Forelimb muscle (tissue), 1 donor: ENCODE data around the gene DCP1B. TPM values are rescaled to one million over a fixed set of nuclear protein-coding genes. Genes with fewer than 3 reads are reported as not detected.
"Not testable (repeated sequence)": the region's sequence is repeated elsewhere in the genome, so short reads cannot be mapped to it uniquely, and the experiment has no call there.

ENCODE experiments used
- DNase-seq: peaks from one replicate; pipeline ENCODE4 v3.0.0-alpha.2; 2013; ENCODE audit warnings: low read depth
- polyA plus RNA-seq: library from polyadenylated mRNA; unstranded; fragments of 120-200 nt; gene quantifications from one replicate; pipeline ENCODE4 v1.2.1, GENCODE V29; 2013; ENCODE audit not compliant: insufficient read length

DCP1B gene
- polyA plus RNA-seq, 1 donor, result 13.8 TPM

DNA sequence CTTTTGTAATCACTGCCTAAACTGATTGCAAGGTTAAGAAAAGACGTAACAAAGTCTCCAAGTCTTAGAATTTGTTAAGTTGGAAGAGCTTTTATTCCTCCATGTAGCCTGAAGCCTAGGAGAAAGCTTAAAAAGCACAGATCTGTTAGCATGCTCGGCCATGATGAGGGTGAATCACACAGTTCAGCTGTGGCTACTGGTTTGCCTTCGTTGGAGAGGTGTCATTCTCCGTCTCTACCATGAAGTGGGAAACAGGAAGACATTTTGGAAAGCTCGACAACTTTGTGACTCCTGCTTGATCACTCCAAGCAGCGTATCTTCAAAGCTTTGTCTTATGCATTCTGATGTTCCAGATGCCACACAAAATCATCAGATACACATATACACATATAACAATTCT lies 27.1 kb downstream of the DCP1B start:
- no peak for DNase-seq

DNA sequence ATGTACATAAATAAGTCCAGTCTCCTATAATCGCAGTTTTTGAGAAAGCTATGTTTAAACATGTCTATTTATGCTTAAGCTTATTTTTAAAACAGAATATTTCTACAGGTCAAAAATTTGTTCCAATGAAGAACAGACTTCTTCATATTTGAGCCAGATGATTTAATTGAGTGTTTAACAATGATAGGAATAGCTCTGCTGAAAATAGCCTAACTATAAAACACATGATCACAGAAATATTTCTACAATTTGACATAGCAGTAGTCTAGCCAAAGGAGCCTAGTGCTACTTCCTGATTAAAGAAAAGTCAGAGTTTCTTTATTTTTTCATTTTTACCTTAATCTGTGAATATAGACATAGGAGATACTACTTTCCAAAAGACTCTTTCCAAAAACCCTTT lies 29.4 kb downstream of the DCP1B start:
- DNase-seq, result no peak

DNA sequence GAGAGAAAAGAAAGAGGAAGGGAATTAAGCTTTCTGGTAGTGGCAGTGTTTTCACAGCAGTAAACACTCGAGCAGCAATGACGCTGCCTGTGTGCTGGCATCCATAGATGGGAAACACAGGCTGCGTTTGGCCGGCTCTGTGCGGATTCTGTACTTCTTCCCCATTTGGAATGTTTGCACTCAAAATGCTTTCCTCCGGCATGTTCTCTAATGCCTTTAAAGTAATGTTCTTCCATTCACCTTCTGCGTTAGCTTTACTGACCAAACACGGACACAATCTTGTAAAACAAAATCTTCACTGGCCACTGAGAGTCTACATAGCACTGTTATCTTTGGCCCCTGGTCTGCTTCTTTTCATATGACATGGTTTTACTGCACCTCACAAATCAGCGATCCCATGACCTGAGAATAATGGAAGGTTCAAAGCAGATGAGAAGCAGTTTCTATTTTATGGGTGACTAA lies 31.4 kb downstream of the DCP1B start:
- peak; percentile 14 for DNase-seq

DNA sequence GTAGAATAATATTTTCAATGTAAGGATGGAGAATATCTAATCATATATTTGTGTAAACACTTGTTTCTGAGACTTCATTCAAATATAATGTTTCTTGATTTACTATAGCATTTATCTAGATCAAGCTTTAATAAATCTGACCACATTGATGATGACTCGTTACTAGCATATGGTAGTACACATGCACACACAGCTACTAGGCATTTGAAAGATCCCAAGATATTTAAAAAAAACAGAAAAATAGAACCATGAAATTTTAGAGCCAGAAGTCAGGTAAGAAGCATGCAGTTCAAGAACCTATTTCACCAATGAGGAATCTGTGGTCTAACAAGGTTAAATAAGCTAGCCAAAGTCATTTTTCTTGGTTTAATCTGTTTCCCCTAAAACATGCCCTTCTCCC lies 32.0 kb downstream of the DCP1B start:
- DNase-seq, result no peak

DNA sequence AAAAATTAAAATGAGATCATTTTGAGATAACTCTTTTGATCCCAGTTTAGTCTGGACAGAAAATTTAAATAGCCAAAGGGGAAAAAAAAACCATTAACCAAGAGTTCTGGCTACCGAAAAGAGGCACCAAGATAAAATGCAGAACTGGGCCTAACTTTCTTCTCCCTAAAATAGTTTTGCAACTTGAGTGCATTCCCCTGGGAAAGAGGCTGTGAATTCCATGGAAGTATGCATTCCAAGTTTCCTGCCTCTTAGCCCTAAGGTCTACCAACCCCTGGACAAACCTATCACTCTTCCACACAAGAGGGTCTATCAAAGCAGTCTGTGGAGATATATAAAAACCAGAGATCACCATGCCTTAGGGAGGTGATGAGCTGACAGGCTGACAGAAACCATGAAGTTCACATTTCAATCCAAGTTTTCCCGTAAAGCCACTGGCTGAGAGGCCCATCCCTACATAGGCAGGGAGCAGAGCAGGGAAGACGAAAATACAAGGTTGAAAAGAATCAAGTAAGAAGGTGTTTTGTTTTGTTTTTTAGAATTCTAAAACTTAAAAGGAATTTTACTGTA lies 33.8 kb downstream of the DCP1B start:
- DNase-seq, result no peak

DNA sequence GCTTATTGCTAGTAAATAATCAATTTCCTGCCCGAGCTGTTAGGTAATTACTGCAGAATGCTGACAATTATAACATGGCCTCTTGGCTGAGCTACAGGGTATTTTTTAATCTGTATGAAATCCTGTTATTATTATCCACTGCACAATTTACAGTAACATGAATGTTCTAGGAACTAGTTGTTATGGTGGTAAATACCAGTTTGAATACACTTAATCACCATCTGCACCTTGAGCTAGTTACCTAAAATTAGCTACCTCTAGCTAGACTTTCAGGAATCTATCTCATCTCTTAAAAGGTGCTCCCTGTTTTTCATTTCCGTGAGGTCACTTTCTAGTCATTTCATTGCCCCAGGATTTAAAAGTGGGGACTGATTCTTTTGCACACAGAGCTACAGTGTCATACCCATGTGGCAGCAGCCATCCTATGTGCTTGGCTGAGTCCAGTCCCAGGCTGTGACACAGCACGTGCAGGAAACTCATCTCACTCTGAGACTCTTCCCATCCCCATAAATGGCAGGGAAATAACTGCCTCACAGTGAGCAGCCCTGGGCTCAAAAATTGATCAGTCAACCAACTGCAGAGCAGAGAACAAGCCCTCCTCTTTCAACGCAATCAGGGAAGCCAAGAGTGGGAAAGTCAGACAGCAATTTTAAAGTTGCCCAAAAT lies 37.6 kb downstream of the DCP1B start:
- no peak for DNase-seq

DNA sequence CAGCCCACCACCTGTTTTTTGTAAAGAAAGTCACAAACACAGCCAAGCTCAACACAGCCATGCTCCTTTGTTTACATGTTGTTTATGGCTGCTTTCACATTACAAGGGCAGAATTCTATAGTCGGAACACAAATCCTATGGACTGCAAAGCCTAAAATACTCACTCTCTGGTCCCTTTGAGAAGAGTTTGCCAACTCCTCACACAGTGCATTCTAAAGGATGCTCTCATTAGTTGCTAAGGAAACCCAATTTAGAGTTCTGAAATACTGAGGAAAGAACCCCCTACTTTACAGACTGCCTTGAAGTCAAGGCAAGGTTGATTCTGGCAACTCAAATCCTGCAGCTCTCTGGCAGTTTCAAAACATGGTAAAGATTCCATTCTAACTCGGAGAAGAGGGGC lies 38.3 kb downstream of the DCP1B start:
- DNase-seq, result no peak

DNA sequence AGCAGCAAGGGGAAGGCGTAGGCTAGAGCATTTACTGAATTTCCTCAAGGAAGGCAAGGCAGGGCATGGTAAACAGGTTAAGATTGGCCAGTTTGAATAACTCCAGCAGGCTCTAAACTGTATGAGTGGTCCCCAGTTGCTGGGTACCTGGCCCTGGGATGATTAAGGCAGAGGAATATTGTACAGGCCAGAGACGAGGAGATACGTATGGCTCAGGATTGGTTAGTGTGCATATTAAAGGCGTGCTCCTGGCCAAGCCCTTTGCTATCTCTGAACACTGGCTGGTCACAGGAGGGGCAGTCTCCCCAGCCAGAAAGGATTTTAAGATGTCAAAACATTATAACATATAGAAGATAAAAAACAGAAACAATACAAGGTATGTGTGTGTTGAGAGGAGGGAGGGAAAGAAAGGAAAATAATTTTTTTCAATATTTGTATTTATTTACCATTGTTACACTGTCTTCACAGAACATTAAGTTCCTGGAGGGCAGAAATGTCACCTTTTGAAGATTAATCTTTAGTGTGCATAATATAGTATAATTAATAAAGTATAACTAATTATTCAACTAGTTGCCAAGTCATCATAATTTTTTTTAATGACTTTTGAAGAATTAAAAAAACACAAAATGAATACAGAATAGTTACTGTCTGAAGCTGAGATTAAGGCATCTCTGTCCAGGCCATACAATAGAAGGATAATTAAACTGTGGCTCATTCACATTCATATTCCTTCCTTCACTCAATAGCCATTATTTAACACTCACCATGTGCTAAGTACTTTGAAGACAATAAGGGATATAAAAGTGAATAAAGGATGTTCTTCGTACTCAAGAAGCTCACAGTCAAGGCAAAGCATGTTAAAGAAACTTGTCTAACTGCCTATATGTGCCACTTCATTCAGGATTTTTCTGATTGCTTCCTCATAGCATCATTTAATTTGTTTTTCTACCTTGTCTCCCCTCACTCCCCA lies 41.9 kb downstream of the DCP1B start:
- DNase-seq, result no peak

DNA sequence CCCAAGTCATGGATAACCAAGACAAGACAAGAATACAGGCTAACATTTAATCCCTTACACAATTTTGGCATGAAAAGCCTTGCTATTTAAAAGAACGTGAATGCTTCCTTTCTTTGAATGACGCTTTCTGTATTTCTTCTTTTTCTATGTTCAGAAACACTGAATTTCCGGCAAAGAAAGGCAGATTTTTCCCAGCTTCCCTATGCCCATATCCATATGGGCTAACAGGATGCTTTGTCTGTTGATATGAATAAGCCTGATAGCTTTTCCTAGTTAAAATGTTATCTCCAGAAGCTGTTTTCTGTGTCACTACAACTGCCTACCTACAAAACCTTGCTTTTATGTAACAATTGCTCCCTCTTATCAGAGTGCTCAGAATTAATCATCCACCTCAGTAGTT lies 47.5 kb downstream of the DCP1B start:
- no peak for DNase-seq

DNA sequence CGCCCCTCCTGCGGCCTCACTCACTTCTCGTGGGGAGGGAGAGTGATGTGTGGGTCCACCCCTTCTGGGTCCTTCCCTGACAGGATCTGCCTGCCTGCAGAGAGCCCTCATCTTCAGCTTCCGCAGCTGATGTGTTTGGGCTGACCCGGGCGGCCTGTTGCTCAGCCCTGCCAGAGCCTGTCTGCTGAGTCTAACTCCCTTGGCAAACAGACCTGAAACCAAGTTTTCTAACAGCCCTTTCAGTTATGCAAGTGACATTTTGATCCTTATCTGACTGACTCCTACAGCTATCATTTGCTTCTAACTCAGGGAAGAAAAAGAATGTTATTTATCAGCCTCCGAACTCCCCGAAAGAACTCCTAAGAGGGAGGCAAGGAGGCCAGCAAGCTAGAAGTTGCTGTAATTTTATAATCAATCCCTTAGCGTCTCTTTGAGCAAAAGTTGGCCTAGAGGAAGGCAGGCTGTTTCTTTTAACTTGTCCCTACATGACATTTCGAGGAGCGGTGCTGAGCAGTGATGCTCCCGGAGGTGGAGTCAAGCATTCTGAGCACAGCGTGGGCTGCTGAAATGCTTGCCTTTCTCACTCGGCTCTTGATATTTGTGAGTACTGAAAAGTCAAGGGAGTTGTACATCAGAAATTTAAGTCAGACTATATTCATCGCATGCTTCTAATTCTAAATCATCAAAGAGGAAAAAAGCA lies 54.3 kb downstream of the DCP1B start:
- no peak for DNase-seq

DNA sequence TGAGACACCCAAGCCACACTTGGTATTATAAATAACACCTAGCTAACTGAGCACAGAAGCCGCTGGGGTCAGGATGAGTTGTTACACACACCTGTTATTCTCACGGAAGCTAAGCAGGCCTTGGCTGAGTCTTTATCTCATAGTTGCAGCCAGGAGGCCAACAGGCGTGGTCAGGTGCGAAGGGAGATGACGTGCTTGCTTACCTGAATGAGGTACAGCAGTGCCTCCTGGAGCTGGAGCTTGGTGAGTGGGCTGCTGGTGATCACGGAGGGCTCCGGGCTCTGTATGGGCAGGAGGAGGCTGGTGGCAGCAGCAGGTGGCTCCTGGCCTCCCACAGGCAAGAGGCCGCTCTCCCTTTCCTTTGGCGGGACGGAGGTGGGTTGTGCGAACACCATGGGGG lies 55.4 kb downstream of the DCP1B start:
- no peak for DNase-seq

DNA sequence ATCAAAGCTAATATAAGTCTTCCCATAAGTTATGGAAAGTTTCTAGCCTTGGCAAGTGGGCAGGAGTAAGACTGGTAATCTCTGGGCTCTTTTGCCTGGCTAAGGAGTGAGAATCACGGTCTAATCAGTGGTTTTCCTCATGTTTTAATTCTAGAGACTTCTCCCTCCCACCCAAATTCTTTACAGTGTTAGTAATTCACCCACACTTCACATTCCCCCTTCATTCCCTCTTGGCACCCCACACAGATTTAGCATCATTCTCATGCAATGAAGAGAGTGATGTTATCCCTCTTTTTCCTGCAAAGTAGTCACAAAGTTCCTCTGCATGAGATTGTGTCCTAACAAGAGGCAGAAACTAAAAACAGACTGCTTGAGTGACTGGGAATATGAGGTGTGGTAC lies 57.2 kb downstream of the DCP1B start:
- DNase-seq, result no peak

DNA sequence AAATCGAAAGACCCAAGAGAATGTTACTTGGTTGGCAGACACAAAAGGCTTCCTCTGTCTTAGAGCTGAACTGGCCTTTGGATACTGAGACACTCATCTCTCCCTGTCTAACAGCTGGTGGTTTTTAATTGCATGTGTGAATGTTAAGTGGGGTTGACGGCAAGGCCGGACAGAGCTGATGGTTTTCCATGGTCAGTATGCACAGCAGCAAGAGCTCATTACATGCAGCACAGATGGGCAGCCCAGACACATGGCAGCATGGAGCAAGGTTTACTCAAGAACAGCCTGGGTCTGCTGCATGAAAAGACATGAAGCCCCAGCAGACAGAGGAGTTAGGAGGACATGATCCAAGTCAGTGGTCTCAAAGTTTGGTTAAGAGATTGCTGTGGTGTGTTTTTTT lies 58.0 kb downstream of the DCP1B start:
- no peak for DNase-seq

DNA sequence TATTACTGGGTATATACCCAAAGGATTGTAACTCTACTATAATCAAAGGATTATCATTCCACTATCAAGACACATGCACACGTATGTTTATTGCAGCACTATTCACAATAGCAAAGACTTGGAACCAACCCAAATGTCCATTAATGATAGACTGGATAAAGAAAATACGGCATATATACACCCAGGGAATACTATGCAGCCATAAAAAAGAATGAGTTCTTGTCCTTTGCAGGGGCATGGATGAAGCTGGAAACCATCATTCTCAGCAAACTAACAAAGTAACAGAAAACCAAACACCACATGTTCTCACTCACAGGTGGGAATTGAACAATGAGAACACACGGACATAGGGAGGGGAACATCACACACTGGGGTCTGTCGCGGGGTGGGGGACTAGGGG lies 58.8 kb downstream of the DCP1B start:
- not testable (repeated sequence) for DNase-seq

DNA sequence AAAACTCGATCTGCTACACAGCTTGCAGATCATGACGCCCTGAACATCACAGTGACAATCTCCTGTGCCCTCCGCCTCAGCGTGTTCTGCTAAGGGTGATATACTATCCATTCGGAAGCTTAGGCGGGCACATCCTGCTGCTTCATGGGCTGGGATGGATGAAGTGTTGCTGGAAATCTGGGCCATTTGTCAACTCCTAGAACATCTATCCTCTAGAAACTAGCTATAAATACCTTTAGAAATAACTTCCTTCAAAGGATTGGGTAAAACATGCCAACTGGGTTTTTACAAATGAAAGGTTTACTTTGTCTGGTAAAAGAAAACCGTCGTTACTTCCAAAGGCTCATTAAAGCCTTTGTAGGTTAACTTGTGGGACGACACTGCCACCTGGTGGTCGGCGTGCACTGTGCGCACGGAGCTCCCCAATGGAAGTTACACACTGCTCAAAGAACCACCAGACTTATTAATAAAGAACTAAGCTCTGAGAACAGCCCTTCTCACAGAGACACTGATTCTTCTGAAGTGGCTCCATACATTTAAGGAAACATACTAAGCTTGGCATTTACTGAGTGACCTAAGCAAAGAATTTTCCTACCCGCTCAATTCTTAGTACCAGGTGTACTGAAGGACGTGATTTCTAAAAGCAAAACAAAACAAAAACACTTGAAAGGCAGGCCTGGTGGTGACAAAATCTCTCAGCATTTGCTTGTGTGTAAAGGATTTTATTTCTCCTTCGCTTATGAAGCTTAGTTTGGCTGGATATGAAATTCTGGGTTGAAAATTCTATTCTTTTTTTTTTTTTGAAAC lies 64.3 kb downstream of the DCP1B start:
- peak; percentile 40 for DNase-seq

DNA sequence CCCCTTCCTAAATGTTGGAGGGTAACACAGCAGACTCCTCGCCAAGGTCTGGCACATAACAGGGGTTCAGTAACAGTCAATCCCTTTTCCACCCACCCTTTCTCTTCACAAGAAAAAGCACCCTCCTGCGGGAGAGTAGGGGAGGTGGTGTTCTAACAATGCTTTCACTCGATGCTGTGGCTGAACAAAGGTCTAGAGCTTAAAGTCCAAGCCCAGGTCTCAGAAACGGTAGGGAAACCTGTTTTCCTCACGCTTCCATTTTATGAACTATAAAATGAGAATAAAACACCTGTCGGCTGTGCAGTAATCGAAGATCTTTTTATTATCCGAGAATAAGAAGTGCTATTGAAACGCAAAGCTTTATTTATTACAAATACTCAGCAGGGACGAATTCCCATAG lies 64.9 kb downstream of the DCP1B start:
- DNase-seq, result no peak

DNA sequence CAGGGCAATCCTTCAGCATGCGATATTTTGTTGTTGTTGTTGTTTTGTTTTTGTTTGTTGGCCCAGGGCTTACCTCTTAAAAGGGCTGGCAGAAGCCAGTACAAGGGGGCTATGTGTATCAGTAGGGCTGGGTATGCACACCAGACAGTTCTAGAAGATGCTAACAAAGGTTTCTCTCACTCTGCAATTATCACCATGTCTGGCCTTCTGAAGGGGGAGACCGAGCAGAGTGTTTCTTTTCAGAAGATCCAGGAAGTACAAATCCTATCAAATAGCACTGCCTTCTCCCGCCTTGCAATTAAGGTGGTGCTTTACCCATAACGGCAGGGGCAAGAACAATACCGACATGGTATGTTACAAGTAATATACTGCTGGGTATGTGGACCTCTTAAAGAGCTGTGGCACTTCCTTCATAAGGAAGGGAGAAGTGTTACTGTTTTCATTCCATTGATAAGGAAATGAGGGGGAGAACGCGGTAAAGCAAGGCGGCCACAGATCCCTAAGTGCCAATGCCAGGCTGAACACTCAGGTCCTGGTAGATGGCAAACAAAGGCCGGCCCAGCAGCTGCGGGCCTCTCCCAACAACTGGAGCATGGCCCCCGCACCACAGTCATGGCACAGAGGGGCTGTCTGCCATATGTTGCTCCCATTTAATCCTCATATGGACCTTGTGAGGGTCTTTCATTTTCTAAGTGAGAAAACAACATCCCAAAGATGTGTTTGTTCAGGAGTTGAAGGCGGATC lies 66.6 kb downstream of the DCP1B start:
- no peak for DNase-seq

DNA sequence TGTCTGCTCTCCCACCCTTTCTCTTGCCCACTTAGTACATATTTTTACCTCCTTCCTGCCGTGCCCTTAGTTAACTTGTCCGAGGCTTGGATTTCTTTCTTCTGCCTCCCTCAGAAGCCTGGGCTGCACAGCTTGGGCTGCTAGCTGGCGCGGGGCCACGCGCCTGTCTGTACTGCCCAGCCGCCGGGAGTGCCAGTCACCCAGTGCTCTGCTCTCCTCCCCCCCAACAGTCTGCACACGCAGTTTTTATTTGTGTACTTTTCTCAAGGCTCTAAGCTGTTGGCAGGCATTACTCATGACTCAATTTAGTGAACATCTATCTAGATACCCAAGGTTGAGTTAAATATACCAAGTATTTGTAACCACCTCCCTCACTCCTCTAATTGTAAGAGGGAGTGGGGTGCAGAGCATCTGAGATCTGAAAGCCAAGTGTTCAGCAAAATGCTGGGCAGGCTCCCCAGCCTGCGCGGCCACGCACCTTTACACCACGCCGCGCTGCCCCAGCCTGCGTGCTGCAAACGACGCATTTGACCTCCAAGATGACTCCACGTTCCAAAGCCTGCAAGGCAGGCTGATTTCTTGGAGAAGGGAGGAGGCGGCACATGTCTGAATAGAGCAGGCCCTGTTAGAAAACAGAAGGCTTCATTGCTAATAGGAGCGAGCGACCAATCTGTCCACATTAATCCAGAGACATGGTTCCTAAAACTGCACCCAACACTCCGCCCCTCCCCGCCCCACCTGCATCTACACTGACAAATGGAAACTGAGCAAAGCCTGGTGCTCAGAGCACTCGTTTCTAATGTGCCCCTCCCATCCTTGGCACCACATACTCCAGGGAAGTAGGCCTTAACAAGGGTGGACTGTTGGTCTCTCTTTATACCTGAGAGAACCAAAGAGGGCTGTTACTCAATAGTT lies 67.6 kb downstream of the DCP1B start:
- DNase-seq, result no peak

DNA sequence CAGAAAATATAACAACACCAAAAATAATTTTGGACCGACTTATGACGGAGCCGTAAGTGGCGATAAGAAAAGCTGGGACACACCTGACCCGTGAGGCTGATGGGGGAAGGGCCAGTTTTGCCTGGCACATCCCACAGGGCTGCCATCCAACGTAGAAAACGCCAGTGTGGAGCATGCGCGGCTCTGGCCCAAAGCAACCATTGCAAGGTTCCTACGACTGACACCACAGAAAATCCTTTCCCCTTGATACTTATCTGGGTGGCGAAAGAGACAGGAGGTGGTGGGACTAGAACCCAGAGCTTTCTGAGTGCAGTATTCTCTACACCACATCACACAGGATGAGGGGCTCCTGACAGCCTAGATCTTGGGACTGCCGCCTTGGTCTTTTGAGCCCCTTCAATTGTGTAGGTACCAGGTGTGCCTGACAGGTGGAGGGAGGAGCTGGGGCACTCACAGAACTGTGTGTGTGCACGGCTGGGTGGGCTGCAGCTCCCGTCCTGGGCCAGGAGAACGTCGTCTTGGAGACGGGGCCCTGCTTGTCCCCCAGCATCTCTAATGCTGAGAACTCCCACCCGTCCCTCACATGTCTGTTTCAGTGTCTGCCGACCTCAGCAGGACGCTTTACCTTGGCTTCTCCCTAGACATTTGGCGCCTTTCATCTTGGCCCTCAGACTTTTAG lies 68.4 kb downstream of the DCP1B start:
- DNase-seq, result no peak
